Colon (tissue), 2 donors: ENCODE results near the gene PPP1R3A.
"Not testable (repeated sequence)": the region's sequence is repeated elsewhere in the genome, so short reads cannot be mapped to it uniquely, and the experiment has no call there.

Experiments used
- FAIRE-seq: peaks from 2 replicates; lab custom pipeline; 2012; peaks lifted over from hg19 to GRCh38; lab: Jason Lieb, UNC
- donor health status: control.
- donor health status: control.

The PPP1R3A gene, protein sequence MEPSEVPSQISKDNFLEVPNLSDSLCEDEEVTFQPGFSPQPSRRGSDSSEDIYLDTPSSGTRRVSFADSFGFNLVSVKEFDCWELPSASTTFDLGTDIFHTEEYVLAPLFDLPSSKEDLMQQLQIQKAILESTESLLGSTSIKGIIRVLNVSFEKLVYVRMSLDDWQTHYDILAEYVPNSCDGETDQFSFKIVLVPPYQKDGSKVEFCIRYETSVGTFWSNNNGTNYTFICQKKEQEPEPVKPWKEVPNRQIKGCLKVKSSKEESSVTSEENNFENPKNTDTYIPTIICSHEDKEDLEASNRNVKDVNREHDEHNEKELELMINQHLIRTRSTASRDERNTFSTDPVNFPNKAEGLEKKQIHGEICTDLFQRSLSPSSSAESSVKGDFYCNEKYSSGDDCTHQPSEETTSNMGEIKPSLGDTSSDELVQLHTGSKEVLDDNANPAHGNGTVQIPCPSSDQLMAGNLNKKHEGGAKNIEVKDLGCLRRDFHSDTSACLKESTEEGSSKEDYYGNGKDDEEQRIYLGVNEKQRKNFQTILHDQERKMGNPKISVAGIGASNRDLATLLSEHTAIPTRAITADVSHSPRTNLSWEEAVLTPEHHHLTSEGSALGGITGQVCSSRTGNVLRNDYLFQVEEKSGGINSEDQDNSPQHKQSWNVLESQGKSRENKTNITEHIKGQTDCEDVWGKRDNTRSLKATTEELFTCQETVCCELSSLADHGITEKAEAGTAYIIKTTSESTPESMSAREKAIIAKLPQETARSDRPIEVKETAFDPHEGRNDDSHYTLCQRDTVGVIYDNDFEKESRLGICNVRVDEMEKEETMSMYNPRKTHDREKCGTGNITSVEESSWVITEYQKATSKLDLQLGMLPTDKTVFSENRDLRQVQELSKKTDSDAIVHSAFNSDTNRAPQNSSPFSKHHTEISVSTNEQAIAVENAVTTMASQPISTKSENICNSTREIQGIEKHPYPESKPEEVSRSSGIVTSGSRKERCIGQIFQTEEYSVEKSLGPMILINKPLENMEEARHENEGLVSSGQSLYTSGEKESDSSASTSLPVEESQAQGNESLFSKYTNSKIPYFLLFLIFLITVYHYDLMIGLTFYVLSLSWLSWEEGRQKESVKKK

DNA sequence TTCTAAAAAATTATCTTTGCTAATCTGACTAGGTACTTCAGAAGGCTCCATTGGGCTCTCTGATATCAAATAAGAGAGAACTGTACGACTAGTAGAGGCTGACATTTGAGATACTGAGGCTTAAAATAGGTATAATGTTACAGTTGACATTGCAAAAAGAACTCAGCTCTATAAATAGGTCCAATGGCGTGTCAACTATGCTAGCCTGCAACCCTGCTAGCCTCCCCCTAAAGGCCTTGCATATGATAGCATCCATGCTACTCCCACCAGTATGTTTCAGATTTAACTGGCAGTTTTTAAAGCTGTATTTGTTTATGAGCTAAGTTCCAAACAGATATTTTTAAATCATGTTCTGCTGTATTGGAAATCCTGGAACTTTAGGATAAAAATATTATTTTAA lies at the start of gene PPP1R3A:
Gene PPP1R3A (minus strand): TSS at position 64 of the 400 bp plus-strand sequence. CDS start 13 bp downstream, at position 51.
- FAIRE-seq: no peak

DNA sequence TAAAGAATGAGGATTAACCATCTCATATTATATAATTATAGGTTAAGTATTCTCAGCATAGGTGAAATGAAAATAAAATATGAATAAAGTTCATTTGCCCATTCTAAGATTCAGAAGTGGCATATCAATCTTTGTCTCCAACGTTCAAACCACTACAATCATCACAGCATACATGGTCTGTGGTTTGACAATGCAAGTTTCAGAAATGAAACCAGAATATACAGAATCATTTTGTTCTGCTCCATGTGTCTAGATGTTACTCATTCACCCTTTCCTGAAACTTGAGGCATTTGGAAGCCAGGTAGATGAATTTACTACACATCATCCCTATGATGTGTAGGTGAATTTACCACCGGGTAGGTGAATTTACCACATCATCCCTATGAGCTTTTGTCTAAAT lies 44.5 kb upstream of the PPP1R3A start:
- no peak for FAIRE-seq

DNA sequence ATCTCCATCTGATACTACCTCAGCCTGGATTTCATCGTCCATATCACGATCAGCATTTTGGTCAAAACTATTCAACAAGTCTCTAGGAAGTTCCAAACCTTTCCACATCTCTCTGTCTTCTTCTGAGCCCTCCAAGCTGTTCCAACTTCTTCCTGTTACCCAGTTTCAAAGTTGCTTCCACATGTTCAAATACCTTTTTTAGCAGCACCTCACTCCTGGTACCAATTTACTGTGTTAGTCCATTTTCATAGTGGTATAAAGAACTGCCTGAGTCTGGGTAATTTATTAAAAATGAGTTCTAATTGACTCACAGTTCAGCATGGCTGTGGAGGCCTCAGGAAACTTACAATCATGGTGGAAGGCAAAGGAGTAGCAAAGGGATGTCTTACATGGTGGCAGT lies 41.1 kb upstream of the PPP1R3A start:
- FAIRE-seq: no peak

DNA sequence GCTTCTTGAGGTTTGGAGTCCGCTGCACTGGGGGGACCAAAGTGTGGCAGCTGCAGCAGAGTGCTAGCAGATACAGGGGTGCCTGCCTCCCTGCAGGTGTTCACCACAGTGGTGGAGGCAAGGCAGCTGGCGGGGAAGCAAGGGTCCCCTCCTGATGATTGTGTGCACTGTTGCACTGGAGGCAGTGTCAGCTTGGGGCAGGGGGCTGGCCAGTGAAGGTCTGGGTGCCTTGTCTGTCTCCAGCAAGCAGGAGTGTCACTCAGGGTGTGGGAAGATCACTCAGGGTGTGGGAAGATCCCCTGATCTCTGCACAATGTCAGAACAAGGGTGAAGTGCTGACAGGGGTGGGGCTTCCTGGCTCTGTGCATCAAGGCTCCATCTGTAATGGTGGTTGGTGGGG lies 36.3 kb upstream of the PPP1R3A start:
- FAIRE-seq: no peak

DNA sequence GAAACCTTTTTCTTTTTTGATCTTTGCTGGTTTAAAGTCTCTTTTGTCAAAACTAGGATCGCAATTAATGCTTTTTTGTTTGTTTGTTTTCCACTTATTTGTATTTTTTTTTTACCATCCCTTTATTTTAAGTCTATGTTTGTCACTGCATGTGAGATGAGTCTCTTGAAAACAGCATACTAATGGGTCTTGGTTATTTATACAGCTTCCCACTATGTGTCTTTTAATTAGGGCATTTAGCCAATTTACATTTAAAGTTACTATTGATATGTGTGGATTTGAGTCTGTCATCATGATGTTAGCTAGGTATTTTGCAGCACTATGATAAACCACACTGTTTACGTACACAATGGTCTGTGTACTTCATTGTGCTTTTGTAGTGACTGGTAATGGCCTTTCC lies 34.7 kb upstream of the PPP1R3A start:
- FAIRE-seq: no peak

DNA sequence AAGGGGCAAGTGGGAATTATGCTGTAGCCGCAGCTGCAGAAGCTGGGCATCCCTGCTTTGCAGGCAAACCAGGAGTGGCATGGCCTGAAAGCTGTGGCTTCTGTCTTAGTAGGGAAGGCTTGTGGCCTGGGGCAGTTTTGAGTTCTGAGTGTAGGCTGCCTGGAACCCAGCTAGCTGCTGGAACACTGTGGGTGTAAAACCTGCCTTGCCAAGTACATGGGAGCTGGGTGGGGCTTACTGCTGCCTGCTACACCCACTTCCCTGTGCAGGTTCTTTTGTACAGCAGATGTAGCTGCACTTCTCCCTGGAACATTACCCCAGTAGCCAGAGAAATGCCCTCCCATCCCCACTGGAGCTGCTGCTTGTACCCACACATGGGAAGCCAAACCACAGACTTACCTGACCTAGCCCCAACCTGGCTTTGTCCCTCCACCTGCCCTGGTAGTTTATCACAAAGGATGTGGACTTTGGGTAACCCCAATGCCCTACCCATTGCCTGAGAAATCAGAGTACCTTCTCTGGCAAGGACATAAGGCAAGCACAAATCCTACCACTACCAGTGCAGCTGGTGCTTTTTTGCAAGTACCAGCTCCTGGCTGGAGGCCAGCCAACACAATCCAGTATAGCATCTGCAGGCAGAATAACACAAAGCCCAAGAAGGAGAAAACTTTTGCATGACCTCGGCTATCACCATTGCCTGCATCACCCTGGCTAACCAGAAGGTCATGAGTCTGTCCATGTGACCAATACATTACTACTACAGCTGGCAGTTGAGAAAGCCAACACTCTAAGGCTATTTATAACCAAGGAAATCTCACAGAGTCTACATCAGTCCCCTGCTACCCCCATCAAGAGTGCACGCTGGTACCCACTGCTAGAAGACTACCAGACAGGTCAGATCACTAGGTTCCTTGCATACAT lies 26.5 kb upstream of the PPP1R3A start:
- no peak for FAIRE-seq

DNA sequence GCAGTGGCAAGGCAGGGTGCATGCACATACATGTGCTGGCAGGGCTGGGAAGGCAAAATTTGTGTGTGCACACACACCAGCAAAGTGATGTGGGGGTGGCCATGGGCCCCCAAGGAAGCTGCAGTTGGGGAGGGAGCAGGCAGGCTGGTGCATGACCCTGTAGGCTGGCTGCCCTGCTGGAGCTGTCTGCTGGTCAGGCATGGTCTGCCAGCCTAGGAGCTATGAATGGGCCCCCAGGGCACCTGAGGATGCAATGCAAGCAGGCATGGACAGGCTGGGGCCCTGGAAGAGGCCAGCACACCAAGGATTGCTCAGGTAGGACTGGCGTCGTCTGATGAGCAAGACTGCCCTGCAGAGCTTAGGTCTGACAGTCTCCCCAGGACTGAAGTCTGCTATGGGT lies 18.2 kb upstream of the PPP1R3A start:
- no peak for FAIRE-seq

DNA sequence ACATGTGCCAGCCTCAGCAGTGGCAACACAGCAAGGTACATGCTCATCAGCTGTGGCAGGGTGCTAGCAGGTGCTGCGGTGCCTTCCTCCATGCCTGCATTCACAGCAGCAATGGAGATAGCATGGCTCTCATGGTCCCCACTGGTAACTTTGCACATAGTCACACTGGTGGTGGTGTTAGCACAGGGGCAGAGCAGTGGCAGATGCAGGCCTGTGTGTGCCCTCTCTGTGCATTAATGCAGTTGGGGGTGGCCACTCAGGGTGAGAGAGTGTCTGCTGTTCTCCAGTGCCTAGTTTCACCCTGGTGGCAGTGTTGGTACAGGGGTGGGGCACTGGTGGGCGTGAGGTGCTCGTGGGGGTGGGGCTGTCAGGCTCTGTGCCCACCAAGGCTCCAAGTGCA lies 17.7 kb upstream of the PPP1R3A start:
- FAIRE-seq: no peak

DNA sequence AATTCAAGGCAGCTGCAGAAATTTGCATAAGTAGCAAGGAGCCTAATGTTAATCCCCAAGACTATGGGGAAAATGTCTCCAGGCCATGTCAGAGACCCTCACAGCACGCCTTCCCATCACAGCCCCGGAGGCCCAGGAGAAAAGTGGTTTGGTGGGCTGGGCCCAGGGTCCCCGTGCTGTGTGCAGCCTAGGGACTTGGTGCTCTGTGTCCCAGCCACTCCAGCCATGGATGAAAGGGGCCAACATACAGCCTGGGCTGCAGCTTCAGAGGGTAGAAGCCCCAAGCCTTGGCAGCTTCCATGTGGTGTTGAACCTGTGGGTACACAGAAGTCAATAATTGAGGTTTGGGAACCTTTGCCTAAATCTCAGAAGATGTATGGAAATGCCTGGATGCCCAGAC lies 10.6 kb upstream of the PPP1R3A start:
- FAIRE-seq: not testable (repeated sequence)

DNA sequence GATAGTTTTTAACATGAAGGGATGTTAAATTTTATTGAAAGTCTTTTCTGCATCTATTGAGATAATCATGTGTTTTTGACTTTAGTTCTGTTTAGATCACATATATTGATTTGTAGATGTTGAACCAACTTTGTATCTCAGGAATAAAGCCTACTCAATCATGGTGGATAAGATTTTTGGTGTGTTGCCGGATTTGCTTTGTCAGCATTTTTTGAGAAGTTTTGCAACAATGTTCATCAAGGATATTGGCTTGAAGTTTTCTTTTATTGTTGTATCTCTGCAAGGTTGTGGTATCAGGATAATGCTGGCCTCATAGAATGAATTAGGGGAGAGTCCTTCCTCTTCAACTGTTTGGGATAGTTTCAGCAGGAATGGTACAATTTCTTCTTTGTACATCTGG lies 9.3 kb upstream of the PPP1R3A start:
- no peak for FAIRE-seq

DNA sequence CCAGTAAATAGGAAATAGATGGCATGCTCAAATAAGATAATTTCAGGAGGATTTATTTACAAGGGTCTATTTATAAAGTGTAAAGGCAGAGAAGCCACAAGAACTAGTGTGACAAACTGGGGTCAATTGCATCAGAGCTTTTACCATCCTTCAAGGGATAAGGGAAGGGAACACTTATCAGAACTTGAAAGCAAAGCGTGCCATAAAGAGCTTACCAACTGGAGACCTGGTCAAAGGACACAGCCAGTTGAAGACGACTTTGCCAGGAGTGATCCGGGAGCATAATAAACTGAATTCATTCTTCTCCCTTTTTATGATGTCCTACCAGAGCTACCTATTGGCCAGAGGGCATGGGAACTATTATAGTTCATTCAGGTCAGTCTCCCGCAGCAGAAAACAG lies 3.2 kb upstream of the PPP1R3A start:
- FAIRE-seq: no peak

DNA sequence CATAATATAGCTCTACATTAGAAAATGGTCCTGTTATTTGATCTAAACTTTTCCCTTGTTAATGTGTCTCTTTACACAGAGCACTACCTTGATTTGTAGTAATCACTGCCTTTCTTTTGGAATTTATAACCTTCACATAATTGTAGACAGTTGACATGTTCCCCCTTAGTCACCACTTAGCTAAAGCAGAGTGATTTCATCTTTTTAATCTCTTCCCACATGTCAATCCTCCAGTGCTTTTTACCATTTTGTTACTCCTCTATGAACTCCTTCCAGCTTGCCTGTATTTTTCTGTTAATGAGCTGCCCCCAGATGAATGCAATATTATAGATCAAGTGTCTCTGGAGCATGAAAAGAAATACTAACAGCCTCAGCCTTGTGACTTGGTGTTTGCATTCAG lies 2.6 kb upstream of the PPP1R3A start:
- FAIRE-seq: no peak

DNA sequence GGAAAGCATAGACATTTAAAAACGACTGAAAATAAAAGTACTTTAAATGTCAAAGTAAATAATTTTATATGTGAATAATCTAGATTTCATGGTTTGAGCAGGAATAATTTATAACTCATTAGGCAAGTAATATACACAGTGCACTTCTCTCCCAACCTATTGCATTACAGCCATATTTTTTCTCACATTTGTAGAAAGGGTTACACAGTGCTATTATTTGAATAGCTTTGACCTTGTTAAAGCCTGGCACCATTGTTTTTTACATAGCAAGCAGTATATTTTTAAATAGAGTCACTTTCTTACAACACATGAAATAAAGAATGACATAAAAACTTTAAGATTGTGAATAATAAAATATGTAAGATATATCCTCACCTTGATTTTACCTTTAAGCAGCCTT lies 969 bp downstream of the PPP1R3A start:
- no peak for FAIRE-seq

DNA sequence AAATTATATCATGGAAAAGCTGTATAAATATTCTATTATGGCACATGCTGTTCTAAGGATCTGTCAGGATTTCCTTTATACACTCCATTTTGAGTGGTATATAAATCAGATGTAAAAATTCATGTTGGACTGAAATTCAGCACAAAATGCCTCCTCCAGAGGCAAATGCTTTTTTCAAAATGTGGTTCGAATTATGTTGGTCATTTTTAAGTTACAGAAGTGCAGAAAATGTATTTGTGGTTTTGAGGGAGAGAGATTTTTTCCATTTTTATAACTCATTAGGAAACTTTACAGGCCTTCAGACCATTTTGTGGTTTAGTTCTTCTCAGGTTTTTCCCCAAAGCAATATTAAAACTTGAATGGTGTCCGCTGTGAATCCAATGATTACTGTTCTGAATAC lies 2.9 kb downstream of the PPP1R3A start:
- no peak for FAIRE-seq

DNA sequence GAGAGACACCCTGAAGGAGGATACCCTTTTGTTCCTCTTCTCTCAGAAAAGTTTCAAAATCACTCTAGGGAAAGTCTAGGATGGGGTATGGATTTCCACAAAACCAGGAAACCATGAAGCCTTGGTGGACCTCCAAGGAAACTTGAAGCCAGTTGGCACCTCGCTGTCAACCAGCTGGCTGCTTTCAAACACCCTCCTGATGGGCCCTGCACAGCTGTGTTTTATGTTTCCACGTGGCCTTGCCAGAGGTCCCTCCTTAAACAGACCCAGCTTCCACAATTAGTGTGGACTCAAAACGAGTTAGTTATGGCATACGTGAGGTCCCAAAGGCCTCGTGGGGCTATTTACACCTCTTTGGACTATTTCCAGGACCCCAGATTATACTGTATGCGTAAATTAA lies 5.9 kb downstream of the PPP1R3A start:
- no peak for FAIRE-seq

DNA sequence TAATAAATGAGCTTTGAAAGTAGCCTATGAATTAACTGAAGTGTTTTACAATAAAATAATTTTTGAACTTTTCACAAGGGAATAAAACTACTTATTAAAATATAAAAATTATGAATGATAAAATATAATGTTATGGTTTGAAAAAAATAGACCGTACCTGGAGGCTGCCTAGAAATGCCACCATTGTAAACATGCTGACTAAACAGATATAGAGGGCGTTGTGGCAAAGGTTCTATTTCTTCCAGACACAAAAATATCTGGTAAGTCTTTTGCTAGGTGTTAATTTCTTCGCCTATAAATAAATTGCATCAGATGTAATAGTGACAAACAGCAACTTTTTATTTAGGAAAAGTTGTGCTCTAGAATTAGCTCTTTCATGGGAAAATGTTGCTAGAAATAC lies 11.2 kb downstream of the PPP1R3A start:
- FAIRE-seq: no peak

DNA sequence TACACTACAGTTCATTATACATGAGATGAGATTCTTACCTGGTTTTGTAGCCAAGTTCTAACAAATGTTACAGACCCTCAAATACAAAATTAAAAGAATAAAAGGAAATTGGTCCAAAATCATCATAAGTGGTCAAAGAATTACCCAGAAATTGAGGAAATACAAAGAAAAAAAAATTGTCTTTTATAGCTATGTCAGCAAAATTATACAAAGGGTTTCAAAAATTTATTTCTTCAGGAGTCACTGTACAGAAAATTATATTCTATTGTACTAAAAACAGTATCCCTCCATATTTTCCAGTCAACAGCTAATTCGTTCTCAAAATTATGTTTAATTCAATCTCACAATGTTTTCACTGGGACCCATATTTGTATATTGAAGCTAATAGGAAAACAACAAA lies 14.3 kb downstream of the PPP1R3A start:
- FAIRE-seq: no peak

DNA sequence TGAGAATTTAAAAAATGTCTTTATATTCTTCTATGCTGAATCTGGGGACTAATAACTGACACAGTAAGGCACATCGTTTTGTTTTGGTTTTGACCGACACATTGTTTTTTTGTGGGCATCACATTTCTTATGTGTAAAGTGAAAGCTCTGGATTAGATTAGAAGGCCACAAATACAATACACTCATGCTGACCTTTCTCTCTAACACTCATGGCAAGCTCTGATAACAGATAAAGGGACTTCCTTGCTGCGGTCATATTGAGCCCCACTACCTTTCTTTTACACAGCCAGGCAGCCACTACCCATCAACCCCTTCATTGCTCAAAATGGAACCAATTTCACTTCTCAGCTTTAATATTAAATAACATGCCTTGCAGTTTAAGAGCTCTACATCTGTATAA lies 26.0 kb downstream of the PPP1R3A start:
- no peak for FAIRE-seq

DNA sequence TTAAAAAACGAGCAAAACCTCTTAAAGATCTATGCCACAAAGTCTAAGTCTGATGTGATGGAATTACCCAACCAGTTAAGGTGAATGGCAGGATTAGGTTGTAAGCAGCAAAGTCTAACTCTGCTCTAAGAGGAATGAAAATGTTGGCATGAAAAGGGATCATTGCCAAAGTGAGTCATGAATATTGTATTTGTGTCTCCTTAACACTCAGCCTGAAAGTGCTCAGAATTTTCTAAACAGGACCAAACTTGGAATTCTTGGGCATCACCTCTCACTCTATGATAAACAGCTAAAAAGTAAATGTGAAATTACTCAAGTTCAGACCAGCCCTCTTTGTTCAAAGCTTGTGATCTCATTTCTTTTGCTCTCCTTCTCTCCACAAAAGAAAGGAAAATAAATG lies 27.0 kb downstream of the PPP1R3A start:
- no peak for FAIRE-seq

DNA sequence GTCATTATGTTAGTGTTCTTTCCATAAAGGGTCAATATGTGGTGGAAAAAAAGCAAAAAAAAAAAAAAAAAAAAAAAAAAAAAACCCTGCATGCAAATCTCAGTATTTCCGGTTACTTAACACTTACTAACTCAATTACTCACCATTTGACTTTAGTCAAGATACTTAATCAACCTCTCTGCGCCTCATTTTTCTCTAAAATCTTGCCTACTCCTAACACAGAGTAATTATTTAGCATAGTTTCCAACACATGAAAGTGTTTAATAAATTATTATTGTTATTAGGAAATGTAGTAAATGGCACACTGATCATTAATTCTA lies 27.8 kb downstream of the PPP1R3A start:
- no peak for FAIRE-seq

DNA sequence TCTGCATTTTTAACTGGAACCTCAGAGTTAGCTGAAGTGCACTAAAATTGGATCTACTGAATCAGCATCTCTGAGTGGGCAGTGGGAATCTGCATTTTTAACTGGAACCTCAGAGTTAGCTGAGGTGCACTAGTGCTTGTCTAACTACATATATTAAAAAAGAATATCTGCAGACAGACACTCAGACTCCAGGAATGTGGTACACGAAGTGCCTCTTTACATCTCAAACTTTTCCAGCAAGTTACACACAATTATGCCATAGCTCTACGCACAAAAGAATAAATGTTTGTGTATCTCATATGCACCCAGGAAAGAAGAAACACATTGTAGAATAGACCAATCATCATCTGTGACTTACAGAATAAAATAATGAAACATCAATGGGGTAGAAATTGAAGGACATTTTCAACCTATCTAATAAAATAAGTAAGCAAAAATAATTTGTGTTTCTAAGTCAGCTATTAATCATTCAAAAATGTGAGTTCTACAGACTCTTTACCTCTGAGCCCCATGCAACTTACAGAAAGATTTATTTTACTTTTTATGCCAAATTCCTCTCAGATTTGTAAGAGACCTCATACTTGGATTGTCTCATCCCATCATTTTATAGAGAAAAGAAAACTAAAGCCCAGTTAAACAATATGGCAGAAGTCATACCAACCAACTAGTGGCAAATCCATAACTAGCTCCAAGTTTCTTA lies 28.3 kb downstream of the PPP1R3A start:
- FAIRE-seq: no peak
